ENCODE data around the gene MAP3K2.

GRCh38 chr2:127348426-127349000 is 39.3 kb downstream of the MAP3K2 start:
- TF ChIP-seq, protein P1, sequence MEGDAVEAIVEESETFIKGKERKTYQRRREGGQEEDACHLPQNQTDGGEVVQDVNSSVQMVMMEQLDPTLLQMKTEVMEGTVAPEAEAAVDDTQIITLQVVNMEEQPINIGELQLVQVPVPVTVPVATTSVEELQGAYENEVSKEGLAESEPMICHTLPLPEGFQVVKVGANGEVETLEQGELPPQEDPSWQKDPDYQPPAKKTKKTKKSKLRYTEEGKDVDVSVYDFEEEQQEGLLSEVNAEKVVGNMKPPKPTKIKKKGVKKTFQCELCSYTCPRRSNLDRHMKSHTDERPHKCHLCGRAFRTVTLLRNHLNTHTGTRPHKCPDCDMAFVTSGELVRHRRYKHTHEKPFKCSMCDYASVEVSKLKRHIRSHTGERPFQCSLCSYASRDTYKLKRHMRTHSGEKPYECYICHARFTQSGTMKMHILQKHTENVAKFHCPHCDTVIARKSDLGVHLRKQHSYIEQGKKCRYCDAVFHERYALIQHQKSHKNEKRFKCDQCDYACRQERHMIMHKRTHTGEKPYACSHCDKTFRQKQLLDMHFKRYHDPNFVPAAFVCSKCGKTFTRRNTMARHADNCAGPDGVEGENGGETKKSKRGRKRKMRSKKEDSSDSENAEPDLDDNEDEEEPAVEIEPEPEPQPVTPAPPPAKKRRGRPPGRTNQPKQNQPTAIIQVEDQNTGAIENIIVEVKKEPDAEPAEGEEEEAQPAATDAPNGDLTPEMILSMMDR (IDR thresholded peaks at IDR 0.05), result no peak
- TF ChIP-seq POLR2A (IDR thresholded peaks at IDR 0.05), result no peak
